UCSD-AML1 (cell line): ENCODE measurements around the gene YJU2.
"Not testable (repeated sequence)": the region's sequence is repeated elsewhere in the genome, so short reads cannot be mapped to it uniquely, and the experiment has no call there.

Experiments
- DNase-seq: peaks from one replicate; lab custom pipeline; 2025; ENCODE audit not compliant: unreplicated experiment; lab: John Stamatoyannopoulos, UW

The YJU2 gene

DNA sequence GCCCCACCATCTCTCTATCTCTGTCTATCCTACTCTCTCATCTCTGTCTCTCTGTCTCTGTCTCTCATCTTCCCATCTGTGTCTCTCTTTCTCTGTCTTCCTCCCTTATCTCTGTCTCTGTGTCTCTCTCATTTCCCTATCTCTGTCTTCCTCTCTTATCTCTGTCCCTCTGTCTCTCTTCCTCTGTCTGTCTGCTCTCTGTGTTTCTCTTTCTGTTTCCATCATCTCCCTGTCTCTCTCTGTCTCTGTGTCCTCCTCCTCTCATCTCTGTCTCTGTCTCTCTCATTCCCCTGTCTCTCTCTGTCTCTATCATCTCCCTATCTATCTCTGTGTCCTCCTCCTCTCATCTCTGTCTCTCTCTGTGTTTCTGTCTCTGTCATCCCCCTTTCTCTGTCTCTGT lies 19.1 kb upstream of the YJU2 start:
- DNase-seq = no peak

DNA sequence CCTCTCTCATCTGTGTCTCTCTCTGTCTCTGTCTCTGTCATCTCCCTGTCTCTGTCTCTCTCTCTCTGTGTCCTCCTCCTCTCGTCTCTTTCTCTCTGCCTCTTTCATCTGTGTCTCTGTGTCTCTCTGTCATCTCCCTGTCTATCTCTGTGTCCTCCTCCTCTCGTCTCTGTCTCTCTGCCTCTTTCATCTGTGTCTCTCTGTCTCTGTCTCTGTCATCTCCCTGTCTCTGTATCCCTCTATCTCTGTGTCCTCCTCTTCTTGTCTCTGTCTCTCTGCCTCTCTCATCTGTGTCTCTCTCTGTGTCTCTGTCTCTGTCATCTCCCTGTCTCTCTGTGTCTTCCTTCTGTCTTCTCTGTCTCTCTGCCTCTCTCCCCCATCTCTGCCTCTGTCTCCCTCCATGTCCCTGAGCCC lies 18.1 kb upstream of the YJU2 start:
- DNase-seq = no peak

DNA sequence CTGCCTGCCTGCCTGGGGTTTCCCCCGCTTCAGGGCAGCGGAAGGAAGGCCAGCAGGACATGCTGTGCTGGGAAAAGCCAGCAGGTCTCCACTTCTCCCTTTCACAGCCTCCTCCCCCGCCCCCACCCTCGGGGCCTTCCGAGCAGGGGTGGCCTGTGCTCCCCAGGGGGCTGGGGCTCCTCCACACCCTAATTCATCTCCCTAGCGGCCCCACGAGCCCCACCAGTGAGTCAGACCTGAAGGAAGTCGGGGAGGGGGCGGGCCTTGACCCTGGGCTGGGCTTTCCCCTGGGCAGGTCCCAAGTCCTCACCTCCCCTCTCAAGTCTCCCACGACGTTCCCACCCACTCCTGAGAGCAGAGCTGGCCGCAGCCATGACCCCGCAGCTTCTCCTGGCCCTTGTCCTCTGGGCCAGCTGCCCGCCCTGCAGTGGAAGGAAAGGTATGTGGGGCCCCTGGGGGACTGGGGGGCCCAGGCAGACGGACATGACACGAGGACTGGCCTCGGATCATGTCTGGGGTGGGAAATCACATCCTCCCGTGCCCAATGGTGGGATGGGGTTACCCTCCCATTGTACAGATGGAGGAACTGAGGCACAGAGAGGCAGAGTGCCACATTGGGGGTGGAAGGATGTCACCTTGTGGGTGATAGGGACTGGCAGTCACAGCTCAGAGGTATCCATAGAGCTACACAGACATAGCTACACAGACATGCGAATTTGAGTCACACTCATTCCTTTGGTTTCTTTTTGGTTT lies 17.5 kb upstream of the YJU2 start, which contains the start of gene EBI3:
Gene EBI3 (plus strand): TSS at position 345 of the 753 bp plus-strand sequence. CDS start 28 bp downstream, at position 373.
- DNase-seq = peak; percentile 62

DNA sequence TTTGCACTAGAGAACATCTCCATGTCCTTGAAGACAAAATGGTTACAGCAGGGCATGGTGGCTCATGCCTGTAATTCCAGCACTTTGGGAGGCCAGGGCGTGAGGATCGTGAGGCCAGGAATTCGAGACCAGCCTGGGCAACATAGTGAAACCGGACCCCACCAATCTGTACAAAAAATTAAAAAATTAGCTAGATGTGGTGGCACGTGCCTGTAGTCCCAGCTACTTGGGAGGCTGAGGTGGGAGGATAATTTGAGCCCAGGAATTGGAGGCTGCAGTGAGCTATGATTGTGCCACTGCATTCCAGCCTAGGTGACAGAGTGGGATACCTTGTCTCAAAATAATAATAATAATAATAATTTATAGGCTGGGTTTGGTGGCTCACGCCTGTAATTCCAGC lies 16.6 kb upstream of the YJU2 start:
- DNase-seq = not testable (repeated sequence)

DNA sequence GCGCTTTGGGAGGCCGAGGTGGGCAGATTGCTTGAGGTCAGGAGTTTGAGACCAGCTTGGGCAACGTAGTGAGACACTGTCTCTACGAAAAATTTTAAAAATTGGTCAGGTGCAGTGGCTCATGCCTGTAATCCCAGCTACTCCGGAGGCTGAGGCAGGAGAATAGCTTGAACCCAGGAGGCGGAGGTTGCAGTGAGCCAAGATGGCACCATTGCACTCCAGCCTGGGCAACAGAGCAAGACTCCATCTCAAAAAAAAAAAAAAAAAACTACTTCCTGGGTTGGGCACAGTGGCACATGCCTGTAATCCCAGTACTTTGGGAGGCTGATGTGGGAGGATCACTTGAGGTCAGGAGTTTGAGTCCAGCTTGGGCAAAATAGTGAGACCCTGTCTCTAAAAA lies 15.4 kb upstream of the YJU2 start:
- DNase-seq = not testable (repeated sequence)

DNA sequence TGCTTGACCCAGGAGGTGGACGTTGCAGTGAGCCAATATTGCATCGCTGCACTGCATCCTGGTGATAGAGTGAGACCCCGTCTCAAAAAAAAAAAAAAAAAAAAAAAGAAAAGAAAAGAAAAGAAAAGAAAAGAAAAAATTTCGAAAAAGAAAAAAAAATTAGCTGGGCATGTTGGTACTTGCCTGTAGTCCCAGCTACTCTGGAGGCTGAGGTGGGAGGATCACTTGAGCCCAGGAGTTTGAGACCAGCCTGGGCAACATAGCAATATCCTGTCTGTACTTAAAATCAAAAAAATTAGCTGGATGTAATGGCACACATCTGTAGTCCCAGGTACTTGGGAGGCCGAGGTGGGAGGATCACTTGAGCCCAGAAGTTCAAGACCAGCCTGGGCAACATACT lies 14.7 kb upstream of the YJU2 start:
- DNase-seq = not testable (repeated sequence)

DNA sequence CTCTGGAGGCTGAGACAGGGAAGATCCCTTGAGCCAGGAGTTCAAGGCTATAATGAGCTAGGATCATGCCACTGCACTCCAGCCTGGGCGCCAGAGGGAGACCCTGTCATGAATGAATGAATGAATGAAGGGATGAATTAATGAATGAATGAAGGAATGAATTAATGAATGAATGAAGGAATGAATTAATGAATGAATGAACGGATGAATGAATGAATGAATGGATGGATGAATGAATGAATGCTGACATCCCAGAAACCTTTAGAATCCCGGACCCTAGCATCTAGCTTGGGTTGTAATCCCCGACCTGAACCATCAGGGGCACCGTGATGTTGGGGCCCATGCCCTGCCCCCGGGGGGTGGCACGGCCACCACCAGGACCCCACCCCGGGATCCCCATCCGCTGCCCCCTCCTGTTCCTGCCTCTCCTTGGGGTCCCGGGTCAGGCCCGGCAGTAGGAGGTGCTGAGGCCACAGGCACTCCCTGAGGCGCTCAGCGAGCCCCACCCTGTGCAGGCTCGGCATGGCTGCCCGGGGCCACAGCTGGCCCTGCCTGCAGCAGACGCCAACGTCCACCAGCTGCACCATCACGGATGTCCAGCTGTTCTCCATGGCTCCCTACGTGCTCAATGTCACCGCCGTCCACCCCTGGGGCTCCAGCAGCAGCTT lies 14.1 kb upstream of the YJU2 start:
- DNase-seq = no peak

DNA sequence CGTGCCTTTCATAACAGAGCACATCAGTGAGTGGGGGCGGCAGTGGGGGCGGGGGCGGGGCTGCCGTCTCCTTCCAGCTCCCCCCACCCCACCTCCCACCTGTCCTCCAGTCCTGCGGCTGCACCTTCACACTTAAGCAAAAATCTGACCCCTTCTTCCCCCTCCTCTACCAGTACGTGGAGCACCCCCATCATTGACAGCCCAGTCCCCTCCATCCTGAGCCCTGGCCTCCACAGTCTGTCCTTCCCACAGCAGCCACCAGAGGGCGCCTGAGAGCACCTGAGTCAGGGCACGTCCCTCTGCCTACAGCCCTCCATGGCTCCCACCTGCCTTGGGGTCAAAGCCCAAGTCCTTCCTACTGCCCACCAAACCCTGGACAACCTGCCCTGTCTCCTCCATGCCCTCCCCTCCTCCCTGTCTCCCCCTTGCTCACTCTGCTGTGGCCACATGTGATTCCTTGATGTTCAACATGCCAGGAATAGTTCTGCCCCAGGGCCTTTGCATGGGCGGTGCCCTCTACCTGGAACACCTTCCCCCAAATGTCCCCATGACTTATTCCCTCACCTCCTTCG lies 13.5 kb upstream of the YJU2 start:
- DNase-seq = peak; percentile 65

DNA sequence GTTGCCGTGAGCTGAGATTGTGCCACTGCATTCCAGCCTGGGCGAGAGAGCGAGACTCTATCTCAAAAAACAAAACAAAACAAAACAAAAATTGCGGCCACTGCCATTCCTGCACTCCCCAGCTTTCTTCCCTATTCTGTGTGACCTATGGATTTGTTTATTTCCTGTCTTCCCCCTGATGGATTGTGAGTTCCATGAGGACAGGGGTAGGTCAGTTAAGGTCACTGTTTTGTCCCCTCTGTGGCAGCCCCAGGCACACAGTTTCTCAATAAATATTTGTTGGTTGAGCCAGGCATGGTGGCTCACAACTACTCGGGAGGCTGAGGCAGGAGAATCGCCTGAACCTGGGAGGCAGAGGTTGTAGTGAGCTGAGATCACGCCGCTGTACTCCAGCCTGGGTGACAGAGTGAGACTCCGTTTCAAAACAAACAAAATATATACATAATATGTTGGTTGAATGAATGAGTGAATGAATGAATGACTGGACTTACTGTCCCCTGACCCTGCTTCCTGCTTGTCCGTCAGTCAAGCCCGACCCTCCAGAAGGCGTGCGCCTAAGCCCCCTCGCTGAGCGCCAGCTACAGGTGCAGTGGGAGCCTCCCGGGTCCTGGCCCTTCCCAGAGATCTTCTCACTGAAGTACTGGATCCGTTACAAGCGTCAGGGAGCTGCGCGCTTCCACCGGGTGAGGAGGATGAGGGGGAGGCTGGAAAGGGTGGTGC lies 12.6 kb upstream of the YJU2 start:
- DNase-seq = no peak

DNA sequence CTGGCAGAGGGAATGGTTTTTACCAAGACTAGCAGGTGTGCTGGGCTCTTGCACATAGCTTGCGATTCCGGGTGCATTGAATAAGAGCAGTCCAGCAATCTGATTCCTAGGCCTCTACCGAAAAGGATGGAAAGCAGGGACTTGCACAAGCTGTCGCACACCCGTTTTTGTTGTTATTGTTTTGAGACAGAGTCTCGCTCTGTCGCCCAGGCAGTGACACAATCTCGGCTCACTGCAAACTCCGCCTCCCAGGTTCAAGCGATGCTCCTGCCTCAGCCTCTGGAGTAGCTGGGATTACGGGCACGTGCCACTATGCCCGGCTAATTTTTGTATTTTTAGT lies 12.0 kb upstream of the YJU2 start:
- DNase-seq = no peak

DNA sequence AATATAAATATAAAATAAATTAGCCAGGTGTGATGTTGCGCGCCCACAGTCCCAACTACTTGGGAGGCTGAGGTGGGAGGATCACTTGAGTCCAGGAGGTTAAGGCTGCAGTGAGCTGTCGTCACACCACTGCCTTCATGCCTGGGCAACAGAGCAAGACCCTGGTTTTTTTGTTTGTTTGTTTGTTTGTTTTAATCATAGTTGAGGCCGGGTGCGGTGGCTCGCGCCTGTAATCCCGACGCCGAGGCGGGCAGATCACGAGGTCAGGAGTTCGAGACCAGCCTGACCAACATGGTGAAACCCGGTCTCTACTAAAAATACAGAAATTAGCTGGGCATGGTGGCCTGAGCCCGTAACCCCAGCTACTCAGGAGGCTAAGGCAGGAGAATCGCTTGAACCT lies 9.4 kb upstream of the YJU2 start:
- not testable (repeated sequence) for DNase-seq

DNA sequence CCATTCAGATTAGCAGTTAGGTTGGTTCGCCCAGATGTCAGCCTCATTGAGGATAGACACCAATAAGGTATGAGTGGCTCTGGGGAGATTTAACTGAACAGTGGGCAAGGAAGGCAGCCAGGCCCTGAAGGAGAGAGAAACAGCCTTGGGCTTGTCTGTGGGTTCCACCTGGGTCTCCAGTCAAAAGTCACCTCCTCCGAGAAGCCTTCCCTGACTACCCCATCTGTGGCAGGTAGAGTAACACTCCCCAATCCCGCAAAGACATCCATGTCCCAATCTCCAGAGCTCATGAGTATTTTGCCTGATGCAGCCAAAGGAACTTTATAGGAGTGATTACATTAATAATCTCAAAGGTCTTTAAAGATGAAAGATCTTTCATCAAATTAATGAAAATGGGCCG lies 8.0 kb upstream of the YJU2 start:
- DNase-seq = no peak

DNA sequence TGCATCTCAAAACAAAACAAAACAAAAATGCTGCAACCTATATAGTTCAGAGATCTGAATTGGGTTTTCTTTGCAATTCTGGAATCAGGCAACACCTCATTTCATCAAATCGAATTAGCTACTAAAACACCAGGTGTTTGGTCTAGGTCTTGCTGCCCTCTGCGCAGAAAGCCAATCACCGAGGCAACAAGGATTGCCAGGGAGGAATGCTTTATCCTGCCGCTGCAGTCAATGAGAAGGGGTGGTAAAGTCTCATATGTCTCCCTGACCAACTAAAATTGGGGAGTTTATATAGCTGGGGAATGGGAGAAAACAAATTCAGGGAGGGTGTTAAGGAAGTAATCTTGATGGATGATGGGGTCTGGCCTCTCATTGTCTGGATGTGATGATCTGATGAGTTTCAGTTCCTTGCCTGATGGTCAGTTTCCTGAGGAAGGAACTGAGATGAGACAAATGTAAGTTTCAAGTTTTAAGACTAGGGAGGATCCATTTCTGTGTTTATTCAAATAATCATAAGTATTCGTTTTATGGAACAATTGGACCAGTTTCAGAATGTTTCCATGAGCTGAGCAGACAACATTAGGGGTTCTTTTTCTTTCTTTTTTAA lies 5.0 kb upstream of the YJU2 start:
- no peak for DNase-seq

DNA sequence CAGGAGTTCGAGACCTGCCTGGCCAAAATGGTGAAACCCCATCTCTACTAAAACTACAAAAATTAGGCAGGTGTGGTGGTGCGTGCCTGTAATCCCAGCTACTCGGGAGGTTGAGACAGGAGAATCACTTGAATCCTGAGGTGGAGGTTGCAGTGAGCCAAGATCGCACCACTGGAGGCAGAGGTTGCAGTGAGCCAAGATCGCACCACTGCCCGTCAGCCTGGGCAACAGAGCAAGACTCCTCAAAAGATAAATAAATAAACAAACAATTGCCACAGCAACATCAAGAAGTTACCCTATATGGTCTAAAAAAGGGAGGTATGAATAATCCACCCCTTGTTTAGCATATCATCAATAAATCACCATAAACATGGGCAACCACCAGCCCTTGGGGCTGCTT lies 942 bp upstream of the YJU2 start:
- not testable (repeated sequence) for DNase-seq

DNA sequence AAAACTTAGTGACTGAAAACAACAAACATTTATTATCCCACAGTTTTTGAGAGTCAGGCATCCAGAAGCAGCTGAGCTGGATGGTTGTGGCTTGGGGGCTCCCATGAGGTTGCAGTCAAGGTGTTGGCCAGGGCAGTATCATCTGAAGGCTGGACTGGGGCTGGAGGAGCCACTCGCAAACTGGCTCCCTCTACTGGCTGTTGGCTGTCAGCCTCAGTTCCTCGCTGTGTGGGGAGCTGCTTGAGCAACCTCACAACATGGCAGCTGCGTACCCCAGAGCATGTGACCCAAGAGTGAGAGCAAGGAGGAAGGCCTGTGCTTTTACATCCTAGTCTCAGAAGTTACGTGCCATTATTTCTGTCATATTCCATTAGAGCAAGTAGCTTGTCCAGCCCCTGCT lies 9.7 kb downstream of the YJU2 start:
- no peak for DNase-seq

DNA sequence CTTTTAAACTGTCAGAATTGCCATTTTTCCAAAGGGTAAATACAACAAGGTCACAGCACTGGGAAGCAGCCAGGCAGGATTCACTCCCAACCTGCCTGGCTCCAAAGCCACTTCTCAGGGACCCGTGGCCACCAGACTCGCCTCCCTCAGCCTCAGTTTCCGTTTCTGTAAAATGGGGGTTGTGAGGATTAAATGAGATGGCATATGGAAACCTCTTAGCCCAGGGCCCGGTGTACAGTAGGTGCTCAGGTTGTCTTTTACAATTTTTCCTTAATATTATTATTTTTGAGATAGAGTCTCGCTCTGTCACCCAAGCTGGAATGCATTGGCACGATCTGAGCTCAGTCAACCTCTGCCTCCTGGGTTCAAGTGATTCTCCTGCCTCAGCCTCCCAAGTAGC lies 10.1 kb downstream of the YJU2 start:
- no peak for DNase-seq

DNA sequence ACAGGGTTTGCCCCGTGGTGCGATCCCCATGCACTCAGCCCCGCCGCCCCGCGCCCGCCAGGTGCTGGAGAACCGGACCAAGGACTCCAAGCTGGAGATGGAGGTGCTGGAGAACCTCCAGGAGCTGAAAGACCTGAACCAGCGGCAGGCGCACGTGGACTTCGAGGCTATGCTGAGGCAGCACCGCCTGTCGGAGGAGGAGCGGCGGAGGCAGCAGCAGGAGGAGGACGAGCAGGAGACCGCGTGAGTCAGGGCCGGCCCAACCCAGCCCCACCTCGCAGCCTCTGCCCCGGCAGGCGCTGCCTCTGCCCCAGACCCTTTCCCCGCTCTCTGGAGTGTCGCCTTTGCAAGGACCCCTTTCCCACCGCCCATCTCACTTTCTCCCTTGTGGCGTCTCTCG lies 11.3 kb downstream of the YJU2 start:
- DNase-seq = no peak

DNA sequence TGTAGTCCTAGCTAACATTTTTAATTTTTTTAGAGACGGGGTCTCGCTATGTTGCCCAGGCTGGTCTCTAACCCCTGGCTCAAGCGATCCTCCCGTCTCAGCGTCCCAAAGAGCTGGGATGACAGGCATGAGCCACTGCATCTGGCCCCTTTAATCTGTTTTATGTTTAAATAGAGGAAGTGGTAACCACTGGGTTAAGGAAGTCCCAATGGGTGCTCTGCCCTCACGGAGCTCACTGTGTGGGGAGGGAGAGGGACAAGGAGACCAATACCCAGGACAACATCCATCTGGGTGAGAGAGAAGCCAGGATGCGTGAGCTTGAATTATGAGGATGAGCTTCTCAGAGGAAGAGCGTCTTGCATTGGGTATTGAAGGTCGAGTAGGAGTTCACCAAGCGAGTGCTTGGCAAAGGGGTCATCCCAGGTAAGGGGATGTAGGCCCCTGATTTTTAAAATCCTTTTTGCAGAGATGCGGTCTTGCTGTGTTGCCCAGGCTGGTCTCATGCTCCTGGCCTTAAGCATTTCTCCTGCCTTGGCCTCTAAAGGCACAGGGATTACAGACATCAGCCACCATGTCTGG lies 13.8 kb downstream of the YJU2 start:
- no peak for DNase-seq

DNA sequence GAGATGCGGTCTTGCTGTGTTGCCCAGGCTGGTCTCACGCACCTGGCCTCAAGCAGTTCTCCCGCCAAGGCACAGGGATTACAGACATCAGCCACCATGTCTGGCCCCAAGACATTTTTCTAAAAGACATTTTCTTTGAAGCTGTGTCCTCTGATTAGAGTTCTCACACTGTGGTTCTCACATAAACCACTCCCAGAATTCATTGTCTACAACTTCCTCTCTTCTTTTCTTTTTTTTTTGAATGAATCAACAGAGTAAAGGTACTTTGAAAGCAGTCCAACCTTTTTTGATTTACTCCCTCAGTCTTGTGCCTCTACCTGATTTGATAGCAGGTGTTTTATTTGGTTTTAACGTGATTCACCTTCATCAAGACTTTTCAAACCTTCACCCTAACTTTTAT lies 17.9 kb downstream of the YJU2 start:
- DNase-seq = no peak

DNA sequence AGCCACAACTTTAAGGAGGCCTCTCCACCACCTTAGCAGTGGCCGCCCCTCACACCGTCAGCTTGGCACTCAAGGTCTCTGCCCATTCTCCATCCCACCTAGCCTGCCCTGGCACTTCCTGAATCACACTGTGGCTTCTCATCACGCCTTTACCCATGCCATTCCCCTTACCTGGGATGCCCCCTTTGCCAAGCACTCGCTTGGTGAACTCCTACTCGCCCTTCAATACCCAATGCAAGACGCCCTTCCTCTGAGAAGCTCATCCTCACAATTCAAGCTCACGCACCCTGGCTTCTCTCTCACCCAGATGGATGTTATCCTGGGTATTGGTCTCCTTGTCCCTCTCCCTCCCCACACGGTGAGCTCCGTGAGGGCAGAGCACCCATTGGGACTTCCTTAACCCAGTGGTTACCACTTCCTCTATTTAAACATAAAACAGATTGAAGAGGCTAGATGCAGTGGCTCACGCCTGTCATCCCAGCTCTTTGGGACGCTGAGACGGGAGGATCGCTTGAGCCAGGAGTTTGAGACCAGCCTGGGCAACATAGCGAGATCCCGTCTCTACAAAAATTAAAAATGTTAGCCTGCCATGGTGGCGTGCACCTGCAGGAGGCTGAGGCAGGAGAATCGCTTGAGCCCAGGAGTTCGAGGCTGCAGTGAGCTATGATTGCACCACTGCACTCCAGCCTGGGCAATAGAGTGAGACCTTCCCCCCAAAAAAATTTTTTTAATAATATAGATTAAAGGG lies 19.5 kb downstream of the YJU2 start:
- DNase-seq = no peak
